Effector memory CD4-positive, alpha-beta T cell (primary cell): ENCODE measurements around the gene SAMD5.

Experiments used
- DNase-seq, 3 donors: peaks; one replicate each; pipeline ENCODE4 v3.0.0-alpha.2; 2020
- H3K27ac ChIP-seq: 2 replicates; pipeline ENCODE4 v1.7.0; 2013; ENCODE audit warnings: mild to moderate bottlenecking, low read length, moderate library complexity; ENCODE audit not compliant: insufficient read depth, poor library complexity, severe bottlenecking
- H3K27me3 ChIP-seq: replicated peaks from 2 replicates; pipeline ENCODE4 v1.7.0; 2013; ENCODE audit warnings: mild to moderate bottlenecking, low read length; ENCODE audit not compliant: insufficient read depth, control insufficient read depth, poor library complexity, severe bottlenecking
- H3K36me3 ChIP-seq: 2 replicates; pipeline ENCODE4 v1.7.0; 2013; ENCODE audit warnings: mild to moderate bottlenecking, low read length, moderate library complexity; ENCODE audit not compliant: control insufficient read depth, insufficient read depth
- H3K4me1 ChIP-seq: 2 replicates; pipeline ENCODE4 v1.7.0; 2013; ENCODE audit warnings: low read length, mild to moderate bottlenecking; ENCODE audit not compliant: control insufficient read depth, insufficient read depth, poor library complexity, severe bottlenecking
- H3K4me3 ChIP-seq: 2 replicates; pipeline ENCODE4 v1.7.0; 2013; ENCODE audit warnings: low read length, low read depth, mild to moderate bottlenecking; ENCODE audit not compliant: insufficient read depth, poor library complexity, severe bottlenecking
- H3K9me3 ChIP-seq: 2 replicates; pipeline ENCODE4 v1.7.0; 2013; ENCODE audit warnings: mild to moderate bottlenecking, low read length, moderate library complexity; ENCODE audit not compliant: control insufficient read depth

Gene SAMD5

GRCh38 chr6:147579667-147580066, 71.2 kb downstream of the SAMD5 start:
- H3K27ac ChIP-seq = no peak overlapping the region
- no peak overlapping the region for H3K4me3 ChIP-seq
- no peak for DNase-seq
- H3K9me3 ChIP-seq = no peaks in the 10 kb centered on the region
- H3K36me3 ChIP-seq = no peaks in the 10 kb centered on the region
- no peaks in the 10 kb centered on the region for H3K4me1 ChIP-seq
- no peaks in the 10 kb centered on the region for H3K27me3 ChIP-seq

DNA sequence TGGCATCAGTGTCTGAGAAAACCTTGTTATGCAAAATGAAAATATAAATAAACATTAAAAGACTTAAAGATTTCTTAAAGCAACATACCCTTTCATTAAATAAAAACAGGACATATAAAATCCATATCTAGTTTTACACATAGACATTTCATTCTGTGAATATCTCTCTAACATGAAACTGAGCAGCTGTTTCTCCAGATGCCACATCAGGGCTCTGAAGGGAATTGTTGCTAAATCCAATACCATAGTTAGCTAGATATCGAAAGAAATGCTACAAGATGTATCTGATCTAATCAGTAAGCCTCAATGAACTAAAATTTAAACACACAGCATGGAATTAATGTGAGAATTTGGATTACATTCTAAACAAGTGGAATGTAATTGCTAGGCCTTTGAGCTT, 74.5 kb downstream of the SAMD5 start:
- H3K9me3 ChIP-seq = no peaks in the 10 kb centered on the region
- no peaks in the 10 kb centered on the region for H3K27me3 ChIP-seq
- no peaks in the 10 kb centered on the region for H3K4me1 ChIP-seq
- H3K36me3 ChIP-seq = no peaks in the 10 kb centered on the region
- no peak overlapping the region for H3K27ac ChIP-seq
- H3K4me3 ChIP-seq = no peak overlapping the region
- no peak for DNase-seq

GRCh38 chr6:147585256-147585655, 76.8 kb downstream of the SAMD5 start:
- Histone ChIP-seq H3K4me3 (no peak overlapping the region), H3K9me3 (no peaks in the 10 kb centered on the region), H3K27me3 (no peaks in the 10 kb centered on the region), H3K27ac (no peak overlapping the region), H3K36me3 (no peaks in the 10 kb centered on the region), H3K4me1 (no peaks in the 10 kb centered on the region)
- DNase-seq = no peak

DNA sequence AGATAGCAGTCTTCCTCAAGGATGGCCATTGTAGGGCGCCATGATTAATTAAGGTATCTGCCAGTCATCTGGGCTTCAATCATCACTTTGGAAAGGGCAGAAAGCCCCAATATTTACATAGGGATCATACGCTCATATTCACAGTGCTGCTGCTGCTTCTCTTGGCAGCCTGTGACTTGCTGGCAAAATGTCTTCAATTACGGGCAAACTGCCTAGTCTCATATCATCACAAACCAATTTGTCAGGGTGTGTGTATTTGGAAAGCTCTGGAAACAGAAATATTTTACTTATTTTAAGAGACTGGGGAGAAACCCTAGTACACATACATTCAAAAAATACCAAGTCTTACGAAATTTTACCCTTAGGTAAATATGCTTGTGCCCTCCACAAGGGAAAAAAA, 77.6 kb downstream of the SAMD5 start:
- H3K36me3 ChIP-seq = no peaks in the 10 kb centered on the region
- DNase-seq = no peak
- no peaks in the 10 kb centered on the region for H3K9me3 ChIP-seq
- no peak overlapping the region for H3K4me3 ChIP-seq
- no peaks in the 10 kb centered on the region for H3K27me3 ChIP-seq
- H3K27ac ChIP-seq = no peak overlapping the region
- no peaks in the 10 kb centered on the region for H3K4me1 ChIP-seq

DNA sequence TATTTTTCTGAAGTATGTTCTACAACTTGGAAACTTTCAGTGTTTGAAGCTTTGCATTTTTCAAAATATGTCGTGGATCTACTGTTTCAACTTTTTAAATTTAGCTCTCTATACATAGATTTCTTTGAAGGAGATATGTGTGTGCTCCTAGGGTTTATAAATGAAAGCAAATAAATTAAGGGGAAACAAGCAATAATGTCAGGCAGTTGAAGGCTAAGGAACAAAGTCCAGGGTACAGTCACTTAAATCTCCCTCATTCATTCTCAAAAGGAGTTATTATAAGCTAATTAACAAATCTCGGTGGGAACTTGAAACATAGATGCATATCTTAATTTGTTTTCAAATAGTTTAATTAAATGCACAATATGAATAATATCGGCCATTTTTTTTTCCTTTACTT, 79.4 kb downstream of the SAMD5 start:
- no peak for DNase-seq
- no peak overlapping the region for H3K27ac ChIP-seq
- H3K9me3 ChIP-seq = no peaks in the 10 kb centered on the region
- H3K27me3 ChIP-seq = no peaks in the 10 kb centered on the region
- no peaks in the 10 kb centered on the region for H3K36me3 ChIP-seq
- H3K4me1 ChIP-seq = no peaks in the 10 kb centered on the region
- H3K4me3 ChIP-seq = no peak overlapping the region

GRCh38 chr6:147588469-147588868, 80.0 kb downstream of the SAMD5 start:
- Histone ChIP-seq H3K36me3 (no peaks in the 10 kb centered on the region), H3K4me1 (no peaks in the 10 kb centered on the region), H3K27me3 (no peaks in the 10 kb centered on the region), H3K27ac (no peak overlapping the region), H3K4me3 (no peak overlapping the region), H3K9me3 (no peaks in the 10 kb centered on the region)
- no peak for DNase-seq

DNA sequence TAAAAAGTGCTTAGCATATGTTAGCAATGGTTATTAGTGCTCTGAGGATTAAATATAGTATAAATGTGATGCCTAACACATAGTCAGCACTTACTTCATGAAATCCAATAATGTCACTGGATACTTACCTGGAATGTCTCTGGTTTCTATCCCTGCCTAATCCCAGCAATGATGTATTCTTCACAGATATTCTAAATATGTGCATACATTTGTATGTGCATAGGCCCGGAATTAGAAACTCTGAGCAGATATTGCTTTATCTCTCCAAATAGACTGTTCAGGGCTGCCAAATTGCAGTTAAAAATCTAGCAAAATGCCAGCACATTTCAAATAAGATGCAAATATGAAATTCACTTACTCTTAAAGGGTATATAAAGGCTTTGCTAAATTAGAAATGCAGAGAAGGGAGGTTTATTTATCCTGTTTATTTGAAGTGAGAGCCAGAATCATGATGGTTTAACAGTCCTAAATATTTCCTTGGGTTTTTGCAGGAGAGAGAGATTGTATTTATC, 81.3 kb downstream of the SAMD5 start:
- Histone ChIP-seq H3K4me3 (no peak overlapping the region), H3K4me1 (no peaks in the 10 kb centered on the region), H3K36me3 (no peaks in the 10 kb centered on the region), H3K9me3 (no peaks in the 10 kb centered on the region), H3K27me3 (no peaks in the 10 kb centered on the region), H3K27ac (no peak overlapping the region)
- no peak for DNase-seq

GRCh38 chr6:147595961-147596360, 87.5 kb downstream of the SAMD5 start:
- no peak for DNase-seq
- Histone ChIP-seq H3K4me3 (no peak overlapping the region), H3K4me1 (no peaks in the 10 kb centered on the region), H3K9me3 (no peaks in the 10 kb centered on the region), H3K36me3 (no peaks in the 10 kb centered on the region), H3K27me3 (no peaks in the 10 kb centered on the region), H3K27ac (no peak overlapping the region)

DNA sequence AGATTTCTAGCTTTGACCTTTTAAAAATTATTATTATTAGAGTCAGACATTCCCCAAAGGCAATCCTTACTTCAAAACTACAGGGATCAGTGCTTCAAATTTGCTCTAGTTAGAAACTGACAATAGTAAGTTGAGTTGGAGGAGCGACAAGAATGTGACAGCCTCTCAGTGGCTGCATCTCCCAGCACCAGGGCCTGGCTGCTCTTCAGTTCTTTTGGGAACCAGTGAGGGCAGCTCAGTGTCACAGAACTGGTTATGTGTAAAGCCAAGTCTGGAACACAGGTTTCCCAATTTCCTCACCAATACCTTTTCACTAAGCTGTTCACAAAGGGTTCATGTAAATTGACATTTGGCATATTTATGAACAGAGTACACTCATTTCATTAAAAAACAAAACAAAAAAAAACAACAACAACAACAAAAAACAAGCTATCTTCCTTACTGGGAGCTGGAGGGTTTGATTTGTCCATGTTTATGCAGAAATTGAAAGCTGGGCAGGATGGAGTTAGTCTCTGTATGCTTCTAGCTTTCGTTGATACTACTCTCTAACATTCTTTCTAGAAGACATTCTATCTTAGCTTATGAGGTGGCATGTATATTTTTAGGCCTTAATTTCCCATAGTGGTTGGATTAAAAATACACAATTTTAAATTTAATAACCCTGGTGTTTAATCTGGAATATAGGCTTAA, 95.0 kb downstream of the SAMD5 start:
- no peaks in the 10 kb centered on the region for H3K27me3 ChIP-seq
- H3K4me3 ChIP-seq = no peak overlapping the region
- no peak overlapping the region for H3K27ac ChIP-seq
- no peak for DNase-seq
- H3K4me1 ChIP-seq = no peaks in the 10 kb centered on the region
- no peaks in the 10 kb centered on the region for H3K36me3 ChIP-seq
- no peaks in the 10 kb centered on the region for H3K9me3 ChIP-seq

GRCh38 chr6:147604373-147604772, 95.9 kb downstream of the SAMD5 start:
- Histone ChIP-seq H3K36me3 (no peaks in the 10 kb centered on the region), H3K9me3 (no peaks in the 10 kb centered on the region), H3K4me1 (no peaks in the 10 kb centered on the region), H3K27me3 (no peaks in the 10 kb centered on the region), H3K27ac (no peak overlapping the region), H3K4me3 (no peak overlapping the region)
- DNase-seq = no peak
